Progenitor cell of endocrine pancreas (in vitro differentiated cells): ENCODE data around the gene PRKD1. TPM values are rescaled to one million over a fixed set of nuclear protein-coding genes. Genes with fewer than 3 reads are reported as not detected.

Source experiments
- DNase-seq: peaks from one replicate; pipeline ENCODE4 v3.0.0; 2021; ENCODE audit warnings: low spot score; ENCODE audit not compliant: unreplicated experiment
- H3K27ac Mint-ChIP-seq: 2 replicates; pipeline ENCODE4 v1.8.0; 2021; ENCODE audit warnings: mild to moderate bottlenecking, moderate library complexity, mixed read lengths
- H3K27me3 Mint-ChIP-seq: 2 replicates; pipeline ENCODE4 v1.8.0; 2021; ENCODE audit warnings: mixed read lengths
- H3K36me3 Mint-ChIP-seq: 2 replicates; pipeline ENCODE4 v1.8.0; 2022; ENCODE audit warnings: mixed read lengths; ENCODE audit not compliant: insufficient read depth
- H3K4me1 Mint-ChIP-seq: 2 replicates; pipeline ENCODE4 v1.8.0; 2021; ENCODE audit warnings: low read depth, mixed read lengths
- H3K4me3 Mint-ChIP-seq: 2 replicates; pipeline ENCODE4 v1.8.0; 2021; ENCODE audit warnings: low read depth, mild to moderate bottlenecking, moderate library complexity, mixed read lengths
- H3K9me3 Mint-ChIP-seq: 2 replicates; pipeline ENCODE4 v1.8.0; 2021; ENCODE audit warnings: low read depth, mixed read lengths
- total RNA-seq: library from RNA; stranded (reverse); gene quantifications from 2 replicates; pipeline ENCODE4 v1.2.1, GENCODE V29; 2021
- TF ChIP-seq, protein P1 (sequence below): fragments of 200-600 bp; sonication (generic); IDR thresholded peaks from one replicate; pipeline ENCODE4 v1.5.0; 2021; ENCODE audit warnings: antibody characterized with exemption, mild to moderate bottlenecking; ENCODE audit not compliant: unreplicated experiment

The PRKD1 gene
- total RNA-seq, 1 donor from 2014 or later, result 23.6 TPM

DNA sequence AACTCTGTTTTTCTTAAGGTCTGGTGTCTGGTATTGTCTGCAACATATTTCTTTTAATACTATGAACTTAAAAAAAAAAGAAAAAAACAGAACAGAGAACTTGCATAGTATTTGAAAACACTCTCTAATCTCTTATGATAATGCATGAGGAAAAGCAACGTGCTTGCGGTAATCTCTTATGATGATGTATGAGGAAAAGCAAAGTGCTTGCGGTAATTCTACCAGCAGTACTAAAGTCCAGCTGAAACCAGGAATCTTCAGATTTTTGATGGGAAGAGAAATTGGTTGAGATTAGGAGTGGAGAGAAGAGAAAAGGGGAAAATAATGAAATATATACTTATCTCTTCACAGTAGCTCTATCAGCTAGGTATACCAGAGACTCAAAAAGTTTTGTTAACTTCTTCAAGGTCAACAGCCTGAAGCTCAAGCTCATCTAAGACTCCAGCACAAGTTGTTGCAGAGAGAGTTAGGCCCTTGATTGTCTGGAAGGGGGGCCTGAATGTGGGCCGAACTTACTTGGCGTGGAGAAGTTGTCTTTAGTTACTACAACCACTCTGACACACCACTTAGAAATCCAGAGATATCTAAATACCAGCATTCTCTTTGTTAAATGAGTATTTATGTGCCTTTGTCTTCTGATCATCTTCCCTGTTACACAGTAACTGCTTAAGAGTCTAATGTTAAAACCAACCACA, 240.4 kb downstream of the PRKD1 start:
- TF ChIP-seq, protein P1, sequence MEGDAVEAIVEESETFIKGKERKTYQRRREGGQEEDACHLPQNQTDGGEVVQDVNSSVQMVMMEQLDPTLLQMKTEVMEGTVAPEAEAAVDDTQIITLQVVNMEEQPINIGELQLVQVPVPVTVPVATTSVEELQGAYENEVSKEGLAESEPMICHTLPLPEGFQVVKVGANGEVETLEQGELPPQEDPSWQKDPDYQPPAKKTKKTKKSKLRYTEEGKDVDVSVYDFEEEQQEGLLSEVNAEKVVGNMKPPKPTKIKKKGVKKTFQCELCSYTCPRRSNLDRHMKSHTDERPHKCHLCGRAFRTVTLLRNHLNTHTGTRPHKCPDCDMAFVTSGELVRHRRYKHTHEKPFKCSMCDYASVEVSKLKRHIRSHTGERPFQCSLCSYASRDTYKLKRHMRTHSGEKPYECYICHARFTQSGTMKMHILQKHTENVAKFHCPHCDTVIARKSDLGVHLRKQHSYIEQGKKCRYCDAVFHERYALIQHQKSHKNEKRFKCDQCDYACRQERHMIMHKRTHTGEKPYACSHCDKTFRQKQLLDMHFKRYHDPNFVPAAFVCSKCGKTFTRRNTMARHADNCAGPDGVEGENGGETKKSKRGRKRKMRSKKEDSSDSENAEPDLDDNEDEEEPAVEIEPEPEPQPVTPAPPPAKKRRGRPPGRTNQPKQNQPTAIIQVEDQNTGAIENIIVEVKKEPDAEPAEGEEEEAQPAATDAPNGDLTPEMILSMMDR, result no peak
- no peak for DNase-seq
- Mint-ChIP-seq H3K27me3 (no peaks in the 10 kb centered on the region), H3K4me1 (peaks cover 2% of the 10 kb centered on the region), H3K4me3 (no peak overlapping the region), H3K36me3 (peaks cover 2% of the 10 kb centered on the region), H3K27ac (no peak overlapping the region), H3K9me3 (peaks cover 4% of the 10 kb centered on the region)

DNA sequence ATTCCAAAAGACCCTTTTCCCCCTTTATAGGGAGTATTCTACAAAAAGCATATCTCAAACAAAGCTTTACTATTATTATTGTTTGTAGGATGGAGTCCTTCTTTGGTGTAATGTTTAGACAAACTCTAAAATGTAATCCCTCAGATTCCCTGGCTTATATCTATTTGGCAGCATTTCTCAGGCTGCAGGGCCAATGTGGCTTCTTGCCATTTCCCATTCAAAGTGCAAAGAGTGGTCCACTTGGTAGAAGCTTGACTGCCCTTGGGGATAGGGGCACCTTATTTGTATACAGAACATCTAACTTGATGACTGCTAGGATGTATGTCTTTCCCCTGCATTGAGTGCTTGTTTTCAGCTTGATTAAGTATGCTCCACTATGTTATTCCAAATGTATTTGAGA, 242.7 kb downstream of the PRKD1 start:
- TF ChIP-seq, protein P1, result no peak
- peaks cover 2% of the 10 kb centered on the region for H3K36me3 Mint-ChIP-seq
- no peak for DNase-seq
- H3K27me3 Mint-ChIP-seq, result no peaks in the 10 kb centered on the region
- no peak overlapping the region for H3K4me3 Mint-ChIP-seq
- H3K27ac Mint-ChIP-seq, result no peak overlapping the region
- H3K4me1 Mint-ChIP-seq, result peaks cover 2% of the 10 kb centered on the region
- no peaks in the 10 kb centered on the region for H3K9me3 Mint-ChIP-seq

- TF ChIP-seq, protein P1, result no peak
- Mint-ChIP-seq H3K4me3 (no peak overlapping the region), H3K9me3 (no peaks in the 10 kb centered on the region), H3K4me1 (peaks cover 2% of the 10 kb centered on the region), H3K27me3 (no peaks in the 10 kb centered on the region), H3K36me3 (no peaks in the 10 kb centered on the region), H3K27ac (no peak overlapping the region)
- DNase-seq, result no peak
Measured at GRCh38 chr14:29682789-29683188, 244.9 kb downstream of the PRKD1 start.

- no peak for DNase-seq
- Mint-ChIP-seq H3K27me3 (no peaks in the 10 kb centered on the region), H3K4me1 (peaks cover 2% of the 10 kb centered on the region), H3K9me3 (no peaks in the 10 kb centered on the region), H3K36me3 (no peaks in the 10 kb centered on the region), H3K27ac (no peak overlapping the region), H3K4me3 (no peak overlapping the region)
- TF ChIP-seq, protein P1, result no peak
Measured at GRCh38 chr14:29681316-29681715, 246.3 kb downstream of the PRKD1 start.

- Mint-ChIP-seq H3K27me3 (no peaks in the 10 kb centered on the region), H3K4me3 (no peak overlapping the region), H3K36me3 (peaks cover 1% of the 10 kb centered on the region), H3K27ac (no peak overlapping the region), H3K9me3 (no peaks in the 10 kb centered on the region), H3K4me1 (peaks cover 8% of the 10 kb centered on the region)
- no peak for DNase-seq
- TF ChIP-seq, protein P1, result no peak
Measured at GRCh38 chr14:29674566-29675285, 252.9 kb downstream of the PRKD1 start.
